LNCAP (cell line): ENCODE measurements around the gene FAM32A.

Source experiments
- CTCF ChIP-seq: fragments of 450-650 bp; IDR thresholded peaks from 2 replicates; pipeline ENCODE4 v1.5.1; 2017; ENCODE audit warnings: mild to moderate bottlenecking

The FAM32A gene

GRCh38 chr19:16224293-16225045, 39.3 kb downstream of the FAM32A start:
- TF ChIP-seq CTCF: no peak

GRCh38 chr19:16225279-16226183, 40.3 kb downstream of the FAM32A start:
- TF ChIP-seq CTCF: no peak

- no peak for TF ChIP-seq CTCF
Observed at GRCh38 chr19:16226184-16226591, 41.0 kb downstream of the FAM32A start.

DNA sequence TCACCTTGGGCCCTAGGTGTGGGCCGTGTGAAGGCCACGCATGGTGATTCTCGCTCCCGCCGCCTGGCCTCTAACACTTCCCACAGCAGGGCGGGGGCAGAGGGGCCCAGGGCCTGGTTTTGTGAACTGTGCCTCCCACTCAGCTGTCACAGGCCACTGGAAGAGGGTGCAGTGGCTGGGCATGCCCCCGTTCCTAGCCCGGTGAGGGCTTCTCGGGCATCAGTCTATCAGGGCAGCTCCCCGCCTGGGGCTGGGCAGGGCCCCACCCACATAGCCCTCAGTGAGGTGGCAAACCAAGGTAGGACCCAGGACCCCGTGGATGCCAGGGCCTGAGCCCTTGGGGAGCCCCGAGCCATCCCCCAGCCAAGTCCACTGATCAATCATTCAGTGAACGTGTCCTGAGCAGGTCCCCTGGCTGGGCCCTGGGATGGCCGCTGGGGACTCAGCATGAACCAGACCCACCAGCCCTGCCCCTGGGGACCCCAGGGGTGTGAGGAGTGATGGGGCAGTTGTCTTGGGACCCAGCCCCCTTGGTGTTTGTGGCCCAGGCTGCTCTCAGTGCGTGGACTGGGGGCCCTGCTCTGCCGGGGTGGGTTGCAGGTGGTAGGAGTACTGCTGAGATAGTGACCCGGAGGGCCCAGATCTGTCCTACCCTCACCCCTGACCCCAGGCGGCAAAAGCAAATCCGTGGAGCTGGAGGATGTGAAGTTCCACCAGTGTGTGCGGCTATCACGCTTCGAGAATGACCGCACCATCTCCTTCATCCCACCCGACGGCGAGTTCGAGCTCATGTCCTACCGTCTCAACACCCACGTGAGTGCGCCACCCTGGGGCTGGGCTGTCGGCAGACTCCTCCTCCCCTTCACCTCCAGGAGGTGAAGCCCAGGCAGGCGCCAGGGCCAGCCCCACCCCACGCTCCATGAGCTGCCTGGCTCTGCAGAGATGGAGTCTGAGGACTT, 41.9 kb downstream of the FAM32A start:
- TF ChIP-seq CTCF: no peak

GRCh38 chr19:16227837-16228636, 42.8 kb downstream of the FAM32A start:
- no peak for TF ChIP-seq CTCF

GRCh38 chr19:16228637-16229321, 43.6 kb downstream of the FAM32A start:
- no peak for TF ChIP-seq CTCF
